Mononuclear cell (primary cell): Measurements from ENCODE around the gene TMED5. TPM values are rescaled to one million over a fixed set of nuclear protein-coding genes. Genes with fewer than 3 reads are reported as not detected.

Experiments used
- H3K27me3 ChIP-seq: 2 replicates; pipeline ENCODE4 v1.6.0; 2011; ENCODE audit warnings: low read length, control low read depth; ENCODE audit not compliant: insufficient read depth
- H3K4me1 ChIP-seq: 2 replicates; pipeline ENCODE4 v1.5.1; 2011; ENCODE audit warnings: mild to moderate bottlenecking, low read length, control low read depth; ENCODE audit not compliant: insufficient read depth
- H3K4me3 ChIP-seq: 2 replicates; pipeline ENCODE4 v1.5.1; 2011; ENCODE audit warnings: mild to moderate bottlenecking, low read length, moderate library complexity
- H3K9me3 ChIP-seq: 2 replicates; pipeline ENCODE4 v1.5.1; 2011; ENCODE audit warnings: low read depth, mild to moderate bottlenecking, control low read depth, low read length
- total RNA-seq: library from RNA; depleted of rRNA; stranded (reverse); fragments of >200 nt; gene quantifications from one replicate; pipeline ENCODE4 v1.2.3, GENCODE V29; 2012

Gene TMED5
- total RNA-seq, 1 donor = 93.1 TPM

- no peak overlapping the region for H3K4me3 ChIP-seq
- H3K27me3 ChIP-seq = no peaks in the 10 kb centered on the region
- H3K4me1 ChIP-seq = no peaks in the 10 kb centered on the region
- H3K9me3 ChIP-seq = no peaks in the 10 kb centered on the region
Measured at GRCh38 chr1:93151474-93151873, 28.7 kb downstream of the TMED5 start.

GRCh38 chr1:93150729-93151128 lies 29.5 kb downstream of the TMED5 start:
- Histone ChIP-seq H3K9me3 (no peaks in the 10 kb centered on the region), H3K4me3 (no peak overlapping the region), H3K27me3 (no peaks in the 10 kb centered on the region), H3K4me1 (no peaks in the 10 kb centered on the region)

- Histone ChIP-seq H3K9me3 (no peaks in the 10 kb centered on the region), H3K4me1 (no peaks in the 10 kb centered on the region), H3K27me3 (no peaks in the 10 kb centered on the region), H3K4me3 (no peak overlapping the region)
Measured at GRCh38 chr1:93148001-93148400, 32.2 kb downstream of the TMED5 start.

DNA sequence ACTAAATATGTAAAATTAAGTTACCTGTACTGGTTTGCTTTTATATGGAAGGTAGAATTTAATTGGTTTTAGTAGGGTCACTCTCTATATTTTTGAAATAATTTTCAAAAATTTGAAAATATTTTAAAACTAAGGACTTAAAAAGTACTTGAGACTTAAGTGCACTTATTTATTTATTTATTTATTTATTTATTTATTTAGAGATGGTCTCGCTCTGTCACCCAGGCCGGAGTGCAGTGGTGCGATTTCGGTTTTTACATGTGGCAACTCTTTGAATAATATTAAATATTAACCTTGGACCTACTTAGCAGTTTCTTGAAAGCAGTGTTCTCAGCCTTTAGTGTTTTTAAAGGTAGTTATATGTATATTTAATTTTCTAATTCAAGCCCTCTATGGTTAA lies 36.4 kb downstream of the TMED5 start:
- Histone ChIP-seq H3K9me3 (no peaks in the 10 kb centered on the region), H3K4me3 (no peak overlapping the region), H3K4me1 (no peaks in the 10 kb centered on the region), H3K27me3 (no peaks in the 10 kb centered on the region)

GRCh38 chr1:93143136-93143535 lies 37.1 kb downstream of the TMED5 start:
- Histone ChIP-seq H3K27me3 (no peaks in the 10 kb centered on the region), H3K4me1 (no peaks in the 10 kb centered on the region), H3K4me3 (no peak overlapping the region), H3K9me3 (no peaks in the 10 kb centered on the region)

GRCh38 chr1:93142161-93142560 lies 38.1 kb downstream of the TMED5 start:
- no peak overlapping the region for H3K4me3 ChIP-seq
- H3K9me3 ChIP-seq = no peaks in the 10 kb centered on the region
- no peaks in the 10 kb centered on the region for H3K4me1 ChIP-seq
- H3K27me3 ChIP-seq = no peaks in the 10 kb centered on the region

DNA sequence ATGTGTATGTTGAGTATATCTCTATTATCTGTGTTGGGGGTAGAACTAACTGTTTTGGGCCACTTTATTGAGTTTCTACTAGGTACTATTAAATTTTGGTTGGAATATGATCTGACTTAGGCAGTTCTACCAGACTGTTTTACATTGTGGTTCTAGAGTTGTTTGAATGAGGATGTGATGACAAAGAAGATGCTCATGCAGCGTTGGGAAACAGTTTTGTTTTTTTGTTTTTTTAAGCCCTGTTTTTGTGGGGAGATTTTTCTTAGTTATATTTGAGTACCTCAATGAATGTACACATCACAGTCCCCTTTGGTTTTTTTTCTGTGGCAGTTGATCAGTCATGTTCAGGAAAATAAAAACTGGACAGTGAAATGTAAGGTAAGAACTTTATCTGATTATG lies 40.1 kb downstream of the TMED5 start:
- Histone ChIP-seq H3K4me1 (no peaks in the 10 kb centered on the region), H3K27me3 (no peaks in the 10 kb centered on the region), H3K9me3 (no peaks in the 10 kb centered on the region), H3K4me3 (no peak overlapping the region)

DNA sequence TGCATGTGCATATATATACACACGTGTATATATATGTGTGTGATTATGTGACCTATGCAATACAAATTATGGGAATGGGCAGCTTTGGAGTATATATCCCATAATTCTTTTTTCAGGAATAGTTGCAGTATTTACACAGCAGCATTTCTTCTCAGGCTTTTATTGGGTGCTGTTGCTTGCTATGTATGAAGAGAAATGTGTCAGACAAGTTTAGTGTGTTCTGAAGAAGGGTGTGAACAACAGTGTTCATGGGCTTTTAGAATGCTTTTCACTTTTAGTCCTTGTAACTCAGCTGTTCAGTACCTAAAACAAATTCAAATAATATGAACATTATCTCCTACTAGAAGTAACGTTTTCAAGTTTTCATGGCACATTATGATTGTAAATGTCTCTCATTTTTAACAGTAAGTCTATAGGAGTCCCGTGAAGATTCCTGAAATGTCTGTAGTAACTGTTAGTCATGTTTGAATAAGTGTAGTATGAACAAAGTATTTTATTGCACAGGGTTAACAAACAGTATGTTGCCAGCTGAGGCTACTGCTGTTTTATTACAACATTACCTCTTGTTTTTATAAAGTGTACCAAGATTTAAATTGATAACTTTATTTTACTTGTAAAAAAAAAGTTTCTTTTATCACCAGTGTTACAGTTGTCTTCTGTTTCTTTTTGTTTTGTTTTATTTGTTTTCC lies 42.5 kb downstream of the TMED5 start:
- Histone ChIP-seq H3K27me3 (no peaks in the 10 kb centered on the region), H3K4me1 (no peaks in the 10 kb centered on the region), H3K9me3 (no peaks in the 10 kb centered on the region), H3K4me3 (no peak overlapping the region)

- Histone ChIP-seq H3K4me3 (no peak overlapping the region), H3K4me1 (no peaks in the 10 kb centered on the region), H3K9me3 (no peaks in the 10 kb centered on the region), H3K27me3 (no peaks in the 10 kb centered on the region)
Measured at GRCh38 chr1:93136445-93136844, 43.8 kb downstream of the TMED5 start.

DNA sequence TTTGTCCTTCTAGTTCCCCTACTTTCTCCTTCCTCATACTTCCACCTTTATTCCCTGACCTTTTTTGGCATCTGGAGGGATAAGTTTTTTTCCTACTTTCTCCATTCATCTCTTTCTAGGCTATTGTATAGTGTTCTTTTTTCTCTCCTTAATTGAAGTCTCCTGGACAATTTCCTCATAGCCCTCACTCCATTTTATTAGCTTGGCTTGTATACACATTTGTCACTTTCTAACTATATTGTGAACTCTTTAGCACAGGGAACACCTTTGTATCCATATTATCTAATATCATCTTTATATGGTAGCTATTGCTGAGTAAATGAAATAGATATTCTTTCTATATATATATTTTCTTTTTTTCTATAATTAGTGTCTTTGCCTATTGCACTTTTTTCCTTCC lies 47.6 kb downstream of the TMED5 start:
- no peak overlapping the region for H3K4me3 ChIP-seq

GRCh38 chr1:93129507-93130099 lies 50.6 kb downstream of the TMED5 start:
- H3K27me3 ChIP-seq = no peaks in the 10 kb centered on the region
- H3K4me1 ChIP-seq = no peaks in the 10 kb centered on the region
- H3K9me3 ChIP-seq = no peaks in the 10 kb centered on the region
- H3K4me3 ChIP-seq = no peak overlapping the region

More for the DNA sequence above, 47.6 kb downstream of the TMED5 start:
- H3K9me3 ChIP-seq = no peaks in the 10 kb centered on the region
- H3K27me3 ChIP-seq = no peaks in the 10 kb centered on the region
- H3K4me1 ChIP-seq = no peaks in the 10 kb centered on the region

GRCh38 chr1:93124556-93125355 lies 55.5 kb downstream of the TMED5 start:
- H3K9me3 ChIP-seq = no peaks in the 10 kb centered on the region
- no peaks in the 10 kb centered on the region for H3K4me1 ChIP-seq
- H3K27me3 ChIP-seq = no peaks in the 10 kb centered on the region
- H3K4me3 ChIP-seq = no peak overlapping the region

GRCh38 chr1:93123201-93123783 lies 56.9 kb downstream of the TMED5 start:
- H3K4me1 ChIP-seq = no peaks in the 10 kb centered on the region
- H3K27me3 ChIP-seq = no peaks in the 10 kb centered on the region
- no peaks in the 10 kb centered on the region for H3K9me3 ChIP-seq
- H3K4me3 ChIP-seq = no peak overlapping the region

DNA sequence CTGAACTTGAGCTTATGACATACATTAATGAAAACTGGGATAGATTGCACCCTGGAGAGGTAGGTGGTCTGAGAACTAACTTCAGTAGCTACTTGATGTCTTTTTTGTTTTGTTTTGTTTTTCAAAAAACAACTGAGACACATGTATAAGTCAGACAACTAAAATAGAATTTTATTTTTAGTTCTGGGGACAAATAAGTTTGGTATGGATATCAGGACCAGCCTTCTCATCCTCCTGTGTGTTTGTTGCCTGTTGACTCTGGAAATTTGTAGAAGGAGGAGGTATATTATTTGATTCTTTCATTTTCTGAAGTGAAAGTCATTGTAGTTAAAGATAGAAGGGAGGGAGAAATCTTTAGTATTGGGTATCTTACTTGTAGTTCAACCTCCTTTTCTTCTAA lies 59.6 kb downstream of the TMED5 start:
- H3K27me3 ChIP-seq = no peaks in the 10 kb centered on the region
- H3K4me1 ChIP-seq = no peaks in the 10 kb centered on the region
- H3K9me3 ChIP-seq = no peaks in the 10 kb centered on the region
- H3K4me3 ChIP-seq = no peak overlapping the region

DNA sequence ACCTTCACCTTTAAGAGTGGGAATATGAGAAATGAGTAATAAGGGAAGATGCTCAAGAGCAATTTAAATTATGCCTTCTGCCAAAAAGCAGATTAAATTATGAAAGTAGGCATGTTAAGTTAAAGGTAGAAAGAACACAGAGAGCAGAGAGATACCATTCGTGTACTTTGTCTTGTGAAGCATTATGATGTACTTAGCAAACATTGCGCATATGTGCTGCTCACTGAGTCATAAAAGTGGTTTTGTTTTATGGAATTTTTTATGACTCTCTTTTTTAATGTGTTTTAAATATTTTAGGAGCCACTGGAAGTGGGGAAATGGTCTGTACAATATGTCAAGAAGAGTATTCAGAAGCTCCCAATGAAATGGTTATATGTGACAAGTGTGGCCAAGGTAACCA lies 65.8 kb downstream of the TMED5 start:
- Histone ChIP-seq H3K4me3 (no peak overlapping the region), H3K4me1 (peaks cover 4% of the 10 kb centered on the region), H3K9me3 (no peaks in the 10 kb centered on the region), H3K27me3 (no peaks in the 10 kb centered on the region)
